CD4-positive, alpha-beta T cell treated with Interleukin-15 for 1 hour (primary cell): Measurements from ENCODE around the gene GLB1L3.

Experiments used
- DNase-seq: peaks from one replicate; pipeline ENCODE4 v3.0.0-alpha.2; 2020

The GLB1L3 gene

DNA sequence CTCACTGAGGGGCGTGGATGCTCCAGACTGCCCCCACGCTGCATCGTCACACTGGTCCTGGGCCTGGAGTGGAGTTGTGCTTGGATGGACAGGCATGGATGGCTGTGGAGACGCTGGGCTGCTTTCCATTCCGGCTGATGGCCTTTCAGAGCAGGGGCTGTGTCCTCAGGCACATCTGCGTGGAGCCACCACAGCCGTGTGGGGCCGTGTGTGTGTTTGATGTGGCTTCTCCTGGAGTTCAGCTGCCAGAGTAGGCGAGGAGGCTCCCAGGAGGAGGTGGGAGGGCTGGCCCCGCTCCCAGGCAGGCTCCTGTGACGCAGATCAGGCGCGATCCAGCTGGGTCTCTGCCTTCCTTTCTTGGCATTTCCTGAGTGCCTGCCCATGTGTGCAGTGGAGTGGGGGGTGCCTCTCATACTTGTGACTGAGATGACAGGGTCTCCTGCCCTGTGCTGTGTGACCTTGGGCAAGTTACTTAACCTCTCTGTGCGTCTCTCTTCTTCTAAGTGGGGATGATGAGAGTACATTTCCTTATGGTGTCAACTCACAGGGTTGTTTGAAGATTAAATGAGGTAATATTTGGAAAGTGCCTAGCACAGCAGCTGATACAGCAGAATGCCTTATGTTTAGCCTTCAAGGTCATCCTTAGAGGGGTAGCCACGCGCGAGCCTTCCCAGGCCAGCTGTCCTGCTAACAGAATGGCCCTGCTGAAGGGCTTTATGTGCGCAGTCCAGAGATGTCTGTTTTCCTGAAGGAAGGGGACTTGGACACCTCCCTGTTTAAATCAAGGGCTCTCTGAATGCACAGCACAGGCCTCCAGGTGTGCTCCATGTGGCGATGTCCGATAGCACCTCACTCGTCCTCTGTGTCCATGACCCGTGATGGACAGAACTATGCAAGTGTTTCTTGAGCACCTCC lies 89.1 kb downstream of the GLB1L3 start:
- no peak for DNase-seq

GRCh38 chr11:134366254-134366653 lies 90.1 kb downstream of the GLB1L3 start:
- DNase-seq, result no peak

GRCh38 chr11:134367781-134368180 lies 91.6 kb downstream of the GLB1L3 start:
- no peak for DNase-seq
